ENCODE measurements around the gene TET3.

Gene TET3

DNA sequence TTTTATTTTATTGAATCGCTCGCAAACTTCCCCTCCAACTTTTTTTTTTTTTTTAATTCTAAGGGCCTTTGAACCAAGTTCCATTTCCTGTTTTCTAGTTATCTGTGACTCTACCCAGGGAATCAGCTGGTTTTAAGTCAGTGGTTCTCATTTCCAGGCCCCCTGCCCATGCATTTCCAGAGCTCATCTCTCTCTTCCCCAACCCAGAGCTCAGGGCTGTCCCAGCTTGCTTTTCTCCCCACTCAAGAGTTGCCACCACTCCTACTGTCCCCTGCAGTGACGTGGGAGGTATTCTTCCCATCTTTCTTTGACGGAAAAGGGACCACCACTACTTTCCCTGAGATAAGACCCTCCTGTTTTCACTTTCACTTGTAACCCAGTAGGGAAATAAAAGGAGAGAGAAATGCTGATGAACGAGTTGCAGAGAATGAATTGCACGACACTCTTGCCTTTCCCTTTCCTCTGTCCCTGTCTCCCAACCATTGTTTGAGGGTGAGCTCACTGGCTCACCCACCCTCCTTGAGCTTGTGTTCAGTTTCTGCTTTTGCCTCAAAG is 42.1 kb downstream of the TET3 start:
- Histone ChIP-seq H3K4me1 (no peaks in the 10 kb centered on the region), H3K79me2 (peaks cover 35% of the 10 kb centered on the region), H3K9me3 (ENCODE audit: control insufficient read depth, low read length) (no peaks in the 10 kb centered on the region), H3K27ac (no peak overlapping the region), H3K9ac (no peak overlapping the region), H3K4me2 (ENCODE audit: low read length) (no peak overlapping the region), H3K36me3 (ENCODE audit: control insufficient read depth, insufficient read depth, low read length) (no peaks in the 10 kb centered on the region), H3K4me3 (ENCODE audit: low read depth, low read length) (no peak overlapping the region), H2AFZ (no peak overlapping the region), H3K27me3 (ENCODE audit: control insufficient read depth, insufficient read depth, low read length) (no peaks in the 10 kb centered on the region)
- TF ChIP-seq, protein P1, sequence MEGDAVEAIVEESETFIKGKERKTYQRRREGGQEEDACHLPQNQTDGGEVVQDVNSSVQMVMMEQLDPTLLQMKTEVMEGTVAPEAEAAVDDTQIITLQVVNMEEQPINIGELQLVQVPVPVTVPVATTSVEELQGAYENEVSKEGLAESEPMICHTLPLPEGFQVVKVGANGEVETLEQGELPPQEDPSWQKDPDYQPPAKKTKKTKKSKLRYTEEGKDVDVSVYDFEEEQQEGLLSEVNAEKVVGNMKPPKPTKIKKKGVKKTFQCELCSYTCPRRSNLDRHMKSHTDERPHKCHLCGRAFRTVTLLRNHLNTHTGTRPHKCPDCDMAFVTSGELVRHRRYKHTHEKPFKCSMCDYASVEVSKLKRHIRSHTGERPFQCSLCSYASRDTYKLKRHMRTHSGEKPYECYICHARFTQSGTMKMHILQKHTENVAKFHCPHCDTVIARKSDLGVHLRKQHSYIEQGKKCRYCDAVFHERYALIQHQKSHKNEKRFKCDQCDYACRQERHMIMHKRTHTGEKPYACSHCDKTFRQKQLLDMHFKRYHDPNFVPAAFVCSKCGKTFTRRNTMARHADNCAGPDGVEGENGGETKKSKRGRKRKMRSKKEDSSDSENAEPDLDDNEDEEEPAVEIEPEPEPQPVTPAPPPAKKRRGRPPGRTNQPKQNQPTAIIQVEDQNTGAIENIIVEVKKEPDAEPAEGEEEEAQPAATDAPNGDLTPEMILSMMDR (IDR thresholded peaks at IDR 0.05): no peak

DNA sequence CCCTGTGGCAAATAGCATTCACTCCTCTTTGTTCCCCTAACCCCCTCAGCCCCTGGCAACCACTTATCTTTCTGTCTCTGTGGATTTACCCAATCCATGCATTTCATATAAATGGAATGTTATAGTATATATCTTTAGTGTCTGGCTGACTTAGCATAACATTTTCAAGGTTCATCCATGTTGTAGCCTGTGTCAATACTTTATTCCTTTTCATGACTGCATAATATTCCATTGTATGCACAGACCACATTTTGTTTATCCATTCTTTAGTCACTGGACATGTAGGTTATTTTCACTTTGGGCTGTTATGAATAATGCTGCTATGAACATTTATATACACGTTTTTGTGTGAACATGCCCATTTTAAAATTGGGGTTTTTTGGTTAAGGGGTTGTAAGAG is 42.8 kb downstream of the TET3 start:
- Histone ChIP-seq H3K4me3 (ENCODE audit: low read depth, low read length) (no peak overlapping the region), H3K36me3 (ENCODE audit: control insufficient read depth, insufficient read depth, low read length) (no peaks in the 10 kb centered on the region), H3K9ac (no peak overlapping the region), H3K27ac (no peak overlapping the region), H2AFZ (no peak overlapping the region), H3K27me3 (ENCODE audit: control insufficient read depth, insufficient read depth, low read length) (no peaks in the 10 kb centered on the region), H3K9me3 (ENCODE audit: control insufficient read depth, low read length) (no peaks in the 10 kb centered on the region), H3K4me2 (ENCODE audit: low read length) (no peak overlapping the region), H3K79me2 (peaks cover 37% of the 10 kb centered on the region), H3K4me1 (no peaks in the 10 kb centered on the region)
- TF ChIP-seq, protein P1 (IDR thresholded peaks at IDR 0.05): no peak

DNA sequence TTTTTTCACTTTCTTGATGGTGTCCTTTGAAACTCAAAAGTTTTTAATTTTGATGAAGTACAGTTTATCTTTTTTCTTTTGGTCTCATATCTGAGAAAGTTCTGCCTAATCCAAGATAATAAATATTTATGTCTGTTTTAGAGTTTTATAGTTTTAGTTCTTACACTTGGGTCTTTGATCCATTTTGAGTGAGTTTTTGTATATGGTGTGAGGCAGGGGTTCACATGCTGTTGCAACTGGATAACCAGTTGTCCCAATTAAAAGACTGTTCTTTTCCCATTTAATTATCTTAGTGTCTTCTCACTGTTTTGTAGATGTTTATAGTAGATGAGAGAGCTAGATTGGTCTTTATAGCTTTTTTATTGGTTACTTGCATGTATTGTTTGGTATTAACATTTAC is 43.6 kb downstream of the TET3 start:
- H3K4me1 ChIP-seq: no peaks in the 10 kb centered on the region
- no peak overlapping the region for H2AFZ ChIP-seq
- no peak overlapping the region for H3K4me3 ChIP-seq (ENCODE audit: low read depth, low read length)
- no peak overlapping the region for H3K27ac ChIP-seq
- H3K79me2 ChIP-seq: peaks cover 35% of the 10 kb centered on the region
- no peaks in the 10 kb centered on the region for H3K9me3 ChIP-seq (ENCODE audit: control insufficient read depth, low read length)
- H3K9ac ChIP-seq: no peak overlapping the region
- no peak overlapping the region for H3K4me2 ChIP-seq (ENCODE audit: low read length)
- H3K36me3 ChIP-seq (ENCODE audit: control insufficient read depth, insufficient read depth, low read length): no peaks in the 10 kb centered on the region
- H3K27me3 ChIP-seq (ENCODE audit: control insufficient read depth, insufficient read depth, low read length): no peaks in the 10 kb centered on the region
- TF ChIP-seq, protein P1 (IDR thresholded peaks at IDR 0.05): no peak

DNA sequence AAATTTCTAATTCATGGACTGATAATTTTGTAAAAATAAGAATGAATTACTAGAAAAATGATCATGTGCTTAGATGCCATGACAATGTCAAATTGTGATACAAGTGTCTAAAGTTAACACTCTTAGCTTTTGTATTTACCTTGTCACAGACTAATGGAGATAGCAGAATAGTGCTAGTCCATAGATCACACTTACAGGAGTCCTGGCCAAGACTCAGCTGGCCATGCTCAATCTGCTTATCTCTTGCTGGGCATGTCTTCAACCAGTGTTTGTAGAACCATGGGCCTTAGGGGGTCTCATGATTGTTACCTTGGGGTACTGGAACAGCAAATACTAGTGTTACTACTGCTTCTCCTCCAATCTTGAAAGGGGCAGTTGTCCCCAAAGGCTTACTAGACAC is 44.0 kb downstream of the TET3 start:
- no peak overlapping the region for H2AFZ ChIP-seq
- TF ChIP-seq, protein P1 (IDR thresholded peaks at IDR 0.05): no peak
- H3K9ac ChIP-seq: no peak overlapping the region
- no peaks in the 10 kb centered on the region for H3K4me1 ChIP-seq
- H3K9me3 ChIP-seq (ENCODE audit: control insufficient read depth, low read length): no peaks in the 10 kb centered on the region
- H3K79me2 ChIP-seq: peaks cover 35% of the 10 kb centered on the region
- H3K4me2 ChIP-seq (ENCODE audit: low read length): no peak overlapping the region
- no peaks in the 10 kb centered on the region for H3K36me3 ChIP-seq (ENCODE audit: control insufficient read depth, insufficient read depth, low read length)
- no peak overlapping the region for H3K4me3 ChIP-seq (ENCODE audit: low read depth, low read length)
- no peak overlapping the region for H3K27ac ChIP-seq
- H3K27me3 ChIP-seq (ENCODE audit: control insufficient read depth, insufficient read depth, low read length): no peaks in the 10 kb centered on the region

DNA sequence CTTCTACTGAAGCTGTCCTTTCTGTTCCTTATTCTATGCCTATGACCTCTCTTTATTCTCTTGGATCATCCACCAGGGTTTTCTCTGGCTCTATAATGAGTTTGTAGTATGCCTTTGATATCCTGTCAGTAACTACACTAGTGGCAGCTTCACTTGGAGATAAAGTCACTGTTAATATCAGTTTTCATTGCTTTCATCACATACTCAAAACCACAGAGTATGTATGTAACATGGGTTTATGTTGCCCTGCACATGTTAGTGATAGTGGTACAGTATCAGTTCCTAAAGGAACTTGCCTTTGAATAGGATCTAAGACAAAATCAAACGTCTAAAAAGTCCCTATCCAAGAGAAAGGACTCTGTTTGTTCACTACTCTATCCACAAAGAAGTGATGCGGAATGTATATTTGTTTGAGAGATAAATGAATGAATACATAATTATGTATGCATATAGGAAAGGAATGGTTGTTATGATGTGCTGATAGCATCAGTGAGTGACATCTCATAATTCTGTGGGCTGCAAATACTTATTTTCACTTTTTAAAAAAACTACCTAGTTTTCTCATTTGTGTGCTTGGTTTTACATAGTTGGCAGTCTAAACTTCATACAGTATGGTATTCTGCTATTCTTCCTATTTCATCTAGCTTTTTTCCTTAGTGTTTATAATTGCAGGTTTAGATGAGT is 45.1 kb downstream of the TET3 start:
- Histone ChIP-seq H3K79me2 (peaks cover 34% of the 10 kb centered on the region), H3K4me1 (no peaks in the 10 kb centered on the region), H3K36me3 (ENCODE audit: control insufficient read depth, insufficient read depth, low read length) (no peaks in the 10 kb centered on the region)

More for the DNA sequence above, 45.1 kb downstream of the TET3 start:
- Histone ChIP-seq H3K9ac (no peak overlapping the region), H2AFZ (no peak overlapping the region), H3K4me3 (ENCODE audit: low read depth, low read length) (no peak overlapping the region), H3K4me2 (ENCODE audit: low read length) (no peak overlapping the region), H3K9me3 (ENCODE audit: control insufficient read depth, low read length) (no peaks in the 10 kb centered on the region), H3K27ac (no peak overlapping the region), H3K27me3 (ENCODE audit: control insufficient read depth, insufficient read depth, low read length) (no peaks in the 10 kb centered on the region)
- TF ChIP-seq, protein P1 (IDR thresholded peaks at IDR 0.05): no peak

Data from parathyroid adenoma (tissue), 2 donors.